SK-N-MC (cell line): ENCODE data around the gene HDC.

Source experiments
- DNase-seq: peaks from one replicate; pipeline ENCODE4 v3.0.0-alpha.2; 2011; ENCODE audit warnings: low read depth, low spot score
- H3K27ac ChIP-seq: fragments of 200-600 bp; sonication (generic); 2 replicates; pipeline ENCODE4 v1.5.1; 2016; ENCODE audit warnings: mixed run types
- H3K36me3 ChIP-seq: fragments of 200-600 bp; sonication (generic); 2 replicates; pipeline ENCODE4 v1.6.1; 2017; ENCODE audit warnings: antibody characterized with exemption, low read length, mixed read lengths; ENCODE audit not compliant: insufficient read depth
- H3K4me3 ChIP-seq: fragments of 200-600 bp; sonication (generic); 2 replicates; pipeline ENCODE4 v1.5.1; 2016
- H3K9ac ChIP-seq: fragments of 200-600 bp; sonication (generic); 2 replicates; pipeline ENCODE4 v1.8.0; 2017; ENCODE audit warnings: mixed run types, mixed read lengths; ENCODE audit not compliant: insufficient read length
- H3K9me3 ChIP-seq: fragments of 200-600 bp; sonication (generic); 2 replicates; pipeline ENCODE4 v1.6.1; 2017; ENCODE audit warnings: low read depth, mild to moderate bottlenecking, antibody characterized with exemption, low read length, moderate library complexity, mixed read lengths
- EZH2 ChIP-seq: fragments of 200-600 bp; sonication (generic); IDR thresholded peaks from one replicate; pipeline ENCODE4 v1.6.1; 2017; ENCODE audit warnings: antibody characterized with exemption
- FOXP2 ChIP-seq: optimal IDR thresholded peaks from 2 replicates; pipeline ENCODE3; 2011; ENCODE audit warnings: mild to moderate bottlenecking, moderate library complexity; ENCODE audit not compliant: insufficient read depth; ENCODE audit errors: extremely low read length, control extremely low read depth
- POLR2AphosphoS5 ChIP-seq: IDR thresholded peaks from 2 replicates; pipeline ENCODE4 v1.6.1; 2012; ENCODE audit warnings: mild to moderate bottlenecking, low read depth, low read length, borderline replicate concordance

Gene HDC

DNA sequence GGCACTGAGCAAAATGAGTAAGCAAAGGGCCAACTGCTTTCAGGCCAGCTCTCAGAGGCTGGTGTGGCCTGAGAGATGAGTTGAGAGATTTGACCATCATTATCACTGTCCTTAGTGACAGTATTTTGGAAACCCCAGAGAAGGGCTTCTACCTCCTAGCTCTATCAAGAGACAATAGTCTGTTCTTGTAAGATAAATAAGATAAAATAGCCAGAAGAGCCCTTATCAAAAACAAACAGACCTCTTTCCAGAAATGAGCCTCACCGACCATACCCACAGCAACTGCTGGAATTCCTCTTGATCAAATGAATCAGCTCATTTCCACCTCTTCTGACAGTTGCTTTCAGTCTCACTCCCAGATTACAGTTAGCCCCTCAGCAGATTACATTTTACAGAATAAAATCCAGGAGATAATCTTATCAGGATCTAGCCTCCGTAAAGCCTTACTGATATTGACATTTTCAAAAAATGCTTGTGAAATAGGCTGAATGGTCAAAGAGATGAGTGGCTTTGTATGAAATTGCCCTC, 4.5 kb downstream of the HDC start:
- Histone ChIP-seq H3K36me3 (no peaks in the 10 kb centered on the region), H3K9ac (no peak overlapping the region), H3K9me3 (no peaks in the 10 kb centered on the region), H3K4me3 (no peak overlapping the region), H3K27ac (no peak overlapping the region)
- TF ChIP-seq FOXP2 = no peak
- TF ChIP-seq POLR2AphosphoS5 = no peak
- TF ChIP-seq EZH2 = no peak
- no peak for DNase-seq

DNA sequence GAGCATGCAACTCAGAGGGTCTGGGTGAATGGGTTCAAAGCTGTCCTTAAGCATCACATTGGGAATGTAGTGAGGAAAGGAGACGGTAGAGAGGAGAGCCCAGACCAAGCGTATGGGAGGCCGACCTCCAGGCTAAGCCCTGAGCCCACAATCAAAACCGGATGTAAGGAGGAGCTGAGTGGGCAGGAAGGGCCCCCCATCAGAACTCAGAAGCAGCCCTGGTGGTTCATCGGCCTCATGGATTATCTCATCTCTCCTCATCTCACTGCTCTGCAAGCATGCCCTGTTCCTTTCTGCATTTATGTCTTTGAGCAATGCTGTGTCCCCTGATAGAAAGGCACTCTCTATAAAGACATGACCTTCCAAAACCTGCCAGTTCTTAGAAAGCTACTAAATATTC, 6.2 kb downstream of the HDC start:
- no peak for DNase-seq
- no peak for TF ChIP-seq EZH2
- no peak for TF ChIP-seq FOXP2
- no peak for TF ChIP-seq POLR2AphosphoS5
- Histone ChIP-seq H3K4me3 (no peak overlapping the region), H3K9me3 (no peaks in the 10 kb centered on the region), H3K27ac (no peak overlapping the region), H3K36me3 (no peaks in the 10 kb centered on the region), H3K9ac (no peak overlapping the region)

DNA sequence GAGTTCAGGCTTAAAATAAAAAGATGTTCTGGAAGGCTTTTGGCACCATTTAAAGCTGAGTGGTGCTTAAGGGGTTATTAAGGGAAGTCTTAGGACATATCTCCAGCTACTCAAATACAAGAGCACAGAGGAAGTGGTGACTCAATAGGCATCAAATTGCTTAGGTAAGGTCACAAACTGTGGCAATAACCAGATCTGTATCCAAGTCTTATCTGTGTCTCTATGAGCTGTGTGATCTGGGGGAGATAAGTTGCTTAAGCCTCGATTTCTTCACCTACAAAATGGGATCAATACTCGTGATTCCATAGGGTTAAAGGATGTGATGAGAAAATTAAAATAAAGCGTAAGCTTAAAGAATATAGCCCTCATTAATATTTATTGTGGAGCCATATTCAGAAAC, 7.6 kb downstream of the HDC start:
- H3K9me3 ChIP-seq = no peaks in the 10 kb centered on the region
- no peak overlapping the region for H3K4me3 ChIP-seq
- no peak for DNase-seq
- no peak for TF ChIP-seq POLR2AphosphoS5
- TF ChIP-seq EZH2 = no peak
- TF ChIP-seq FOXP2 = no peak
- no peak overlapping the region for H3K9ac ChIP-seq
- H3K36me3 ChIP-seq = no peaks in the 10 kb centered on the region
- no peak overlapping the region for H3K27ac ChIP-seq

DNA sequence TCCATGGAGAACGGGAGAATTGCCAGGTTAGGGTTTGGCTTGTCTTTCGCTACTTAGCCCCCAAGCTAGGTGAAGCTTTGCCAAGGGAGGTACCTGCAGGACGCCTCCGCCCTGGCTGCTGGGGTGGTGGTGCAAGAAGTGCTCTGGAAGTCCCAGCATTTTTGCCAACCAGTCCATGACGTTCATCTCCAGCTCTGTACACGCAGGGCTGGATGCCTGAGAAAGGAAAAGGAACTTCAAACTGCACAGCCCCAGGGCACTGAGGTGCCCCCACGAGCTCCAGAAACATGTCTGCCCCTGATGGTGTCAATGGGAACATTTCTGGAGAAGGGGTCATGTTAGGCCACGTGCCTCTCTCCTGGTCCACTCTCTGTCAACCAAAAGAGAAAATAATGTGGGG, 8.2 kb downstream of the HDC start:
- Histone ChIP-seq H3K9me3 (no peaks in the 10 kb centered on the region), H3K9ac (no peak overlapping the region), H3K4me3 (no peak overlapping the region), H3K27ac (no peak overlapping the region), H3K36me3 (no peaks in the 10 kb centered on the region)
- no peak for TF ChIP-seq POLR2AphosphoS5
- TF ChIP-seq FOXP2 = no peak
- TF ChIP-seq EZH2 = no peak
- DNase-seq = no peak

DNA sequence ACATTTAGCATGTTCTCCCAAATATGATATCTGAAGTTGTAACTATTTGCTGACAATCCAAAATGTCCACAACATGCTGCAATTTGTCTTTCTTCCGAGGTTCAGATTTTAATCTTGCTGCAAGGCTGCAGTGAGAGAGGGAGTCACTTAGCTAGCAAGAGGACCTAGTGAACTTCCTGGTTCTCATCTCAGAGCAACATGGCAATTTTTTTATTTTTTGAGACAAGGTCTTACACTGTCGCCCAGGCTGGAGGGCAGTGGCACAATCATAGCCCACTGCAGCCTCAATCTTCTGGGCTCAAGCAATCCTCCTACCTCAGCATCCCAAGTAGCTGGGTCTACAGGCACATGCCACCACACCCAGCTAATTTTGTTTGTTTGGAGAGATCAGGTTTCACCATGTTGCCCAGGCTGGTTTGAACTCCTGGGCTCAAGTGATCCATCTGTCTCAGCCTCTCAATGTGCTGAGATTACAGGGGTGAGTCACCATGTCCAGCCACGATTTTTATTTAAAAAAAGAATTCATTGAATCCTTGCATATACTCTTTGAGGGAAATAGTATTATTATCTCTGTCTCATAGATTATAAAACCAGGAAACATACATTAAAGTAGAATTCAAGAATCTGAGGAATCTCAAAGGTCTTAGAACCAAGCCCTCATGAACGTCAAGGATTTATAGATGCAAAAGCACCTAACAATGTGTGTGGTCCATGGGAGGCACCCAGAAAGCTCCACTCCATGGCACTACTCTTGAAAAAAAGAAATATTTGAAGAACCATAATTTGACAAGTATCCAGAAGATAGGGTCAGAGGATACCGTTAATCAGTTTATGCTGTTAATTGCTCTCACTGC, 9.1 kb downstream of the HDC start:
- Histone ChIP-seq H3K36me3 (no peaks in the 10 kb centered on the region), H3K9ac (no peak overlapping the region), H3K9me3 (no peaks in the 10 kb centered on the region), H3K27ac (no peak overlapping the region), H3K4me3 (no peak overlapping the region)
- no peak for DNase-seq
- TF ChIP-seq EZH2 (no peak), POLR2AphosphoS5 (no peak), FOXP2 (no peak)

DNA sequence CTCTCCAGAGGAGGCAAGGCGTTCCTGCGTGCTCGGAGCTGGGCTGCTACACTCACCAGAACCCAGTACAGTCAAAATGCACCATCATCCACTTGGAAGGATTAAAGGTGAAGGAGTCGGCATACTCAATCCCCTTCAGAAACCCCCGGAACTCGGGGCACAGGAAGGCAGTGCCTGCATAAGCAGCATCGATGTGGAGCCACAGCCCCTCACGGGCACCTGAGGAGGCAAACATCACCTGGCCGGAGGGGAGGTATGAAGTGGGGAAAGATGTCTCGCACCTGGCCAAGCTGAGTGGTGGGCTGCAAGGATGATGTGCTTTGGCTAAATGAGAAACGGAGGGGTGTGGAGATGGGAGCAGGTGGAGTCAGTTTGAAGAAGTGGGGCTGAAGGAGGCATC, 13.0 kb downstream of the HDC start:
- no peak for DNase-seq
- H3K4me3 ChIP-seq = no peak overlapping the region
- H3K9ac ChIP-seq = no peak overlapping the region
- no peak overlapping the region for H3K27ac ChIP-seq
- TF ChIP-seq EZH2 (no peak), FOXP2 (no peak), POLR2AphosphoS5 (no peak)
- no peaks in the 10 kb centered on the region for H3K9me3 ChIP-seq
- no peaks in the 10 kb centered on the region for H3K36me3 ChIP-seq

- TF ChIP-seq FOXP2 (no peak), EZH2 (no peak)
- no peaks in the 10 kb centered on the region for H3K9me3 ChIP-seq
- no peak overlapping the region for H3K4me3 ChIP-seq
- H3K9ac ChIP-seq = no peak overlapping the region
- no peaks in the 10 kb centered on the region for H3K36me3 ChIP-seq
- no peak for DNase-seq
- H3K27ac ChIP-seq = no peak overlapping the region
Measured at GRCh38 chr15:50251638-50252182, 13.8 kb downstream of the HDC start.

DNA sequence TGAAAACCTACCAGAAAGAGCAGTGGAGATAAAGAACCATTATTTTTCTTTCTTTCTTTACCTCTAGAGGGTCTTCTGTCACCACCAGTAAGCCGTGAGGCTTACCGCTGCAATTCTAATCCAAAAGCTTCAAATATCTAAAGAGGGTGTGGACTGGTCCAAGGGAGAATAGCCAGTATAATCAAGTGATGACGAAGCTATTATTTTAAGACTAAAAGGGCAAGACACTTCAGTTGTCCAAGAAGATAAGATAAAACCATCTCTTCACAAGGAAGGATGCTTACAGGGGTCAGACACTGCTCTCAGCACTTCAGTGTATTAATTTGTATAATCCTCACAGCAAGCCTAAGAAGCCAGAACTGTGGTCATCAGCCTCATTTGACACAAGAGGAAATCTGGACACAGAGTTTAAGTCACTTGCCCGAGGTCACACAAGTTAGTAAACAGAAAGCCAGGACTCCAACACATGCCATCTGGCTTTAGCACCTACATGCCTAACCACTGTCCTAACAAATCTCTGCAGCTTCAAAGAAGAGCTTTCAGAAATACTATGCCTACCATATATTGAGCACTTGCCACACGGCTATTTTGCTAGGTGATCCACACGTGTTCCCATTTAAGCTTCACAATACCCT, 14.6 kb downstream of the HDC start:
- TF ChIP-seq FOXP2 (no peak), EZH2 (no peak), POLR2AphosphoS5 (no peak)
- no peak for DNase-seq
- no peak overlapping the region for H3K27ac ChIP-seq

DNA sequence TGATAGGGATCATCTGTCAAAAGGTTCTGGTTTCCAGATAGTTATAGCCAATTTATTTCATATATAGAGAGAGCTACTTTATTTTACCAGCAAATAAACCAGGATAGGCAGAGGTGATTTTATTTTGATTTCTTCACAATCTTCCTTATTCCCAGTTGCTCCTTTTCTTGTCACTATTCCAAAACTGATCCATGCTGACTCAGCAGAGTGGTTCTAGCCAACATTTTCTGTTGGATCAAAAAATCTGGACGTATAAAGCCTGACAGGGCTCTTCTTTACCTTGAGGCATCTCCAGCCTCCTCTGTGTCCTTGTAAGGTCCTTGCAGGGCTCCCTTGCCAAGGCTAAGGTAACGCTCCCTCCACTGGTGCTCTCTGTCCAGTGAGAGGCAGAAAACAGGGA, 15.8 kb downstream of the HDC start:
- H3K9ac ChIP-seq = no peak overlapping the region
- no peak overlapping the region for H3K4me3 ChIP-seq
- no peaks in the 10 kb centered on the region for H3K36me3 ChIP-seq
- no peaks in the 10 kb centered on the region for H3K9me3 ChIP-seq
- no peak overlapping the region for H3K27ac ChIP-seq
- DNase-seq = no peak
- no peak for TF ChIP-seq FOXP2
- TF ChIP-seq POLR2AphosphoS5 = no peak
- no peak for TF ChIP-seq EZH2

More for the DNA sequence above, 14.6 kb downstream of the HDC start:
- Histone ChIP-seq H3K36me3 (no peaks in the 10 kb centered on the region), H3K4me3 (no peak overlapping the region), H3K9ac (no peak overlapping the region), H3K9me3 (no peaks in the 10 kb centered on the region)
